K562 (cell line): ENCODE data around the gene DDR1. TPM values are rescaled to one million over a fixed set of nuclear protein-coding genes. Genes with fewer than 3 reads are reported as not detected.
A peak's percentile ranks its signal among the peaks of the same experiment; 100 is the strongest.

Experiments
- BRD4 ChIP-seq: fragments of 200-600 bp; sonication (generic); IDR thresholded peaks from 2 replicates; pipeline ENCODE4 v1.6.1; 2017; ENCODE audit warnings: inconsistent platforms
- CGGBP1 ChIP-seq: fragments of 250-450 bp; sonication (Bioruptor Pico); IDR thresholded peaks from 2 replicates; pipeline ENCODE4 v1.9.0; 2021; ENCODE audit warnings: mild to moderate bottlenecking
- ELF4 ChIP-seq: fragments of 450-650 bp; formaldehyde crosslinking; IDR thresholded peaks from 2 replicates; pipeline ENCODE4 v1.4.0; 2022; ENCODE audit warnings: missing genetic modification characterization
- FOXA3 ChIP-seq, 2 experiments: fragments of 450-650 bp in 1 of 2; sonication (generic) in 1 of 2; formaldehyde crosslinking; IDR thresholded peaks in 1 of 2; conservative IDR thresholded peaks in 1 of 2; 2 replicates each; pipeline versions ENCODE4 v1.4.0 to v1.8.0; 2020 to 2022; ENCODE audit warnings: mild to moderate bottlenecking in 2 of 2, missing genetic modification reagents in 1 of 2
- KDM1A ChIP-seq, 2 experiments: fragments of 450-650 bp; IDR thresholded peaks; 2 replicates each; pipeline ENCODE4 v1.6.1; 2016; ENCODE audit warnings: mild to moderate bottlenecking in 2 of 2
- KDM4B ChIP-seq, 2 experiments: fragments of 450-650 bp in 1 of 2; sonication (generic) in 1 of 2; IDR thresholded peaks; 2 replicates each; pipeline ENCODE4 v1.6.1; 2016 to 2017; ENCODE audit warnings: borderline replicate concordance in 2 of 2, antibody characterized with exemption in 1 of 2, low read depth in 1 of 2, mild to moderate bottlenecking in 1 of 2
- KLF1 ChIP-seq: fragments of 450-650 bp; IDR thresholded peaks from 2 replicates; pipeline ENCODE4 v1.6.1; 2016; ENCODE audit warnings: missing genetic modification characterization, missing compliant biosample characterization
- MAFG ChIP-seq: fragments of 450-650 bp; conservative IDR thresholded peaks from 2 replicates; pipeline ENCODE4 v1.6.1; 2016; ENCODE audit warnings: missing genetic modification characterization, missing compliant biosample characterization
- NCOR1 ChIP-seq: fragments of 450-650 bp; IDR thresholded peaks from 2 replicates; pipeline ENCODE4 v1.6.1; 2016; ENCODE audit warnings: mild to moderate bottlenecking, moderate library complexity
- NONO ChIP-seq, 2 experiments: fragments of 200-400 bp in 1 of 2; fragments of 450-650 bp in 1 of 2; formaldehyde crosslinking in 1 of 2; IDR thresholded peaks; 2 replicates each; pipeline ENCODE4 v1.6.1; 2017; ENCODE audit warnings: low read depth in 2 of 2, mild to moderate bottlenecking in 2 of 2, moderate library complexity in 2 of 2, low read length in 1 of 2
- PRPF4 ChIP-seq: fragments of 200-400 bp; formaldehyde crosslinking; IDR thresholded peaks from one replicate; pipeline ENCODE4 v1.6.1; 2017; ENCODE audit warnings: low read length, low read depth, mild to moderate bottlenecking; ENCODE audit not compliant: insufficient read depth, poor library complexity, severe bottlenecking
- RB1 ChIP-seq: fragments of 450-650 bp; IDR thresholded peaks from 2 replicates; pipeline ENCODE4 v1.6.1; 2017; ENCODE audit warnings: low read depth, mild to moderate bottlenecking
- RBM39 ChIP-seq: fragments of 200-400 bp; formaldehyde crosslinking; optimal IDR thresholded peaks from 2 replicates; pipeline ENCODE3; 2018; ENCODE audit warnings: low read depth, low read length
- SIX5 ChIP-seq, 2 experiments: IDR thresholded peaks; 2 replicates each; pipeline ENCODE4 v1.6.1; 2011; ENCODE audit warnings: low read length in 2 of 2, borderline replicate concordance in 1 of 2, low read depth in 1 of 2, mild to moderate bottlenecking in 1 of 2, moderate library complexity in 1 of 2; ENCODE audit not compliant: insufficient read depth in 1 of 2
- XRCC4 ChIP-seq: IDR thresholded peaks from one replicate; pipeline ENCODE4 v1.6.1; 2011; ENCODE audit not compliant: insufficient read depth, insufficient read length; ENCODE audit errors: extremely low read depth
- YY1 ChIP-seq, 3 experiments: IDR thresholded peaks; 2 replicates each; pipeline ENCODE4 v1.6.1; 2011; ENCODE audit warnings: low read length in 2 of 3, mild to moderate bottlenecking in 2 of 3, moderate library complexity in 2 of 3, borderline replicate concordance in 1 of 3, control low read depth in 1 of 3, low read depth in 1 of 3; ENCODE audit not compliant: insufficient read depth in 3 of 3, insufficient replicate concordance in 2 of 3, control insufficient read depth in 1 of 3, insufficient read length in 1 of 3; ENCODE audit errors: extremely low read depth in 1 of 3
- ZNF253 ChIP-seq: fragments of 250-450 bp; sonication (Bioruptor Pico); conservative IDR thresholded peaks from 2 replicates; pipeline ENCODE4 v1.6.1; 2021; ENCODE audit warnings: mild to moderate bottlenecking
- ZNF277 ChIP-seq: fragments of 250-450 bp; sonication (Bioruptor Pico); IDR thresholded peaks from 2 replicates; pipeline ENCODE4 v1.8.0; 2022; ENCODE audit warnings: inconsistent platforms, mild to moderate bottlenecking, moderate library complexity, borderline replicate concordance
- ZNF280A ChIP-seq: fragments of 450-650 bp; IDR thresholded peaks from 2 replicates; pipeline ENCODE4 v1.6.1; 2018; ENCODE audit warnings: mild to moderate bottlenecking, low read depth; ENCODE audit not compliant: partially characterized antibody
- ZNF512 ChIP-seq: IDR thresholded peaks from 2 replicates; pipeline ENCODE4 v1.6.1; 2016; ENCODE audit warnings: missing genetic modification characterization, missing compliant biosample characterization
- polyA plus RNA-seq, 8 experiments: library from polyadenylated mRNA; depleted of rRNA in 4 of 8; stranded (reverse) in 5 of 8; unstranded in 3 of 8; fragments of >200 nt; fragmentation: Nextera tagmentation in 2 of 8; fragmentation: Illumina TruSeq in 1 of 8; extraction: Ambion mirVana in 2 of 8; extraction: Trizol in 1 of 8; gene quantifications; 2 replicates each; pipeline versions ENCODE4 v1.2.1 to v1.2.3, GENCODE V29; 2011 to 2014; ENCODE audit warnings: inconsistent platforms in 1 of 8, missing spikeins in 1 of 8
- total RNA-seq, 7 experiments: library from RNA; depleted of rRNA in 6 of 7; stranded (reverse); fragments of >200 nt in 6 of 7; fragmentation: Illumina TruSeq in 2 of 7; extraction: Trizol in 2 of 7; gene quantifications; 2 replicates each; pipeline versions ENCODE4 v1.2.1 to v1.2.3, GENCODE V29; 2011 to 2021; ENCODE audit warnings: low replicate concordance in 1 of 7

The DDR1 gene
- total and polyA plus RNA-seq, 9 of the 15 experiments (the other 6 are each of a cell fraction or from before 2014, with no cell fraction given), result 1.4 to 44.6 (median 12.2) TPM

GRCh38 chr6:30877419-30878262 lies 6.7 kb upstream of the DDR1 start (continued):
- TF ChIP-seq NONO (IDR thresholded peaks at IDR 0.05; ENCODE audit: low read depth in 2 of 2, low read length in 1 of 2), result 0 out of 4 replicates have a peak, but pooled peaks of 1 of the 2 experiments have one; percentile 17
- 0 out of 4 replicates have a peak, but pooled peaks of 1 of the 2 experiments have one; percentile 42 for TF ChIP-seq FOXA3 (CRISPR knock-in tag; conservative IDR thresholded peaks at IDR 0.05 in 1 of 2, IDR thresholded peaks at IDR 0.05 in 1 of 2)
- peak; percentile 69; the same call in 1 of the 2 replicates for TF ChIP-seq BRD4
- TF ChIP-seq ZNF277 (CRISPR knock-in tag), result no peak
- TF ChIP-seq ZNF280A, result no peak
- no peak for TF ChIP-seq PRPF4
- TF ChIP-seq YY1 (IDR thresholded peaks at IDR 0.05; ENCODE audit: borderline replicate concordance in 1 of 3, control insufficient read depth in 1 of 3, extremely low read depth in 1 of 3, insufficient read depth in 3 of 3, insufficient read length in 1 of 3, insufficient replicate concordance in 2 of 3, low read depth in 1 of 3, low read length in 2 of 3), result peak in 2 of 3 experiments; percentile 65 to 67
- TF ChIP-seq ELF4 (CRISPR knock-in tag), result no peak
- peak; percentile 75; the same call in 1 of the 2 replicates for TF ChIP-seq RB1
- no peak for TF ChIP-seq KLF1 (tag)
- peak; percentile 89 for TF ChIP-seq RBM39
- no peak for TF ChIP-seq SIX5 (IDR thresholded peaks at IDR 0.05; ENCODE audit: borderline replicate concordance in 1 of 2, insufficient read depth in 1 of 2, low read depth in 1 of 2, low read length in 2 of 2)
- no peak for TF ChIP-seq XRCC4
- no peak for TF ChIP-seq ZNF253
- no peak for TF ChIP-seq ZNF512 (tag)
- no peak; a peak in 1 of 4 replicates for TF ChIP-seq KDM1A (IDR thresholded peaks at IDR 0.05)
- no peak for TF ChIP-seq CGGBP1 (CRISPR knock-in tag)
- no peak for TF ChIP-seq NCOR1
- peak; percentile 51 for TF ChIP-seq MAFG
- TF ChIP-seq KDM4B (IDR thresholded peaks at IDR 0.05; ENCODE audit: borderline replicate concordance in 2 of 2, low read depth in 1 of 2), result no peak
